ENCODE data around the gene PREX1. TPM values are rescaled to one million over a fixed set of nuclear protein-coding genes. Genes with fewer than 3 reads are reported as not detected.

The PREX1 gene
- total RNA-seq, 1 experiment from 2014 or later, result 36.0 TPM

DNA sequence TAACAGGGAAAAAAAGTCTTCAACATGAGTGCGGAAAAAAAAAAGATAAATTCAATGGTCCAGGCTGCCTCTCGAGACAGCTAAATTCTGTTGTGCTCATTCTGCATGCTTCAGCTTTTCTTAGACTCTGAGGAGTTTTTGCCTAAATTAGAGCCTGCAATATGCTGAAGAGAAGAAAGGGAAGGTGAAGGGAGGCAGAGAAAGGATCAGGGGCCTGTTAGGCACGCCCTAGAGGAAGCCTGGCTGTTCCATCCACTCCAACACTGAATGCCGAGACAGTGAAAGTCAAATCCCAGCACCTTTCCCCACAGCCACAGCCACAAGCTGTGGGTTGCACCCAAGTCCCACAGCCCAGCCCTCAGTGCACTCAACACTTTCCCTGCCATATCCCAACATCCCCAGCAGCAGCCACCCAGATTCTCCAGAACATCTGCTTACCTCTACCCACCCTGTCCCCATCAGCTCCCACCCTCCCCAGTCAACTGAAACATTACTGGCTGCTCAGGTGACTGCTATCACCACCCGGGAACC is 37.3 kb downstream of the PREX1 start:
- Histone ChIP-seq H3K27me3 (ENCODE audit: control insufficient read depth, insufficient read depth, low read length) (no peaks in the 10 kb centered on the region), H3K4me3 (ENCODE audit: insufficient read depth, low read depth, low read length) (no peak overlapping the region), H3K36me3 (replicated peaks; ENCODE audit: control insufficient read depth, insufficient read depth, low read length) (no peaks in the 10 kb centered on the region)
- DNase-seq, result no peak

DNA sequence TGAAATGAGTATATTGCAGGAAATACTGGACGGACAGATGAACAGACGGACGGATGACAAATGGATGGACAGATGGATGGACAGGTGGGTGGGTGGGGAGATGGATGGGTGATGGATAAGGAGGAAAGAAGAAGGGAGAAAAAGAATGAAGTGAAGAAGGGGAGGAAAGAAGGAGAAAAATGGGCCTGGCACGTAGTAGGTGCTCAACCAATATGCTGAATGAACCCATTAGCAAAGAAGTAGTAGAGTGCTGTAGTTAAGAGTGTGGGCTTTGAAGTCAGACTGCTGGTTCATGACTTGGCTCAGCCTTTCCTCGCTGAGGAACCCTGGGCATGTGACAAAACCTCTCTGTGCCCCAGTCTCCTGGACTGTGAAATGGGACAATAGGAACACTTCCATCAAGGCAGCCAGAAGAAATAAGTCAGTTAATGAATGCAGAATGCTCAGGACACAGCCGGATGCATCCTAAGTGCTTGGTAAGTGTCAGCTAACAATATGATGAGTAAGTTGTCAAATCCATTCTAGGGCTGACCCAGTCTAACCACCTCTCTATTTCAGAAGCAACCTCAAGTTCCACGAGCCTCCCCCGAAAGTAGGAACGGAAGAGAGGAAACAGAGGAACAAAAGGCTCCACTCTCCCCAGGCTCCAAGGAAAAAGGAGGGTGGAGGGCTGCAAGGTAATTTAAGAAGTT is 37.9 kb downstream of the PREX1 start:
- Histone ChIP-seq H3K4me3 (ENCODE audit: insufficient read depth, low read depth, low read length) (no peak overlapping the region), H3K36me3 (replicated peaks; ENCODE audit: control insufficient read depth, insufficient read depth, low read length) (no peaks in the 10 kb centered on the region), H3K27me3 (ENCODE audit: control insufficient read depth, insufficient read depth, low read length) (no peaks in the 10 kb centered on the region)
- DNase-seq, result no peak

- H3K27me3 ChIP-seq (ENCODE audit: control insufficient read depth, insufficient read depth, low read length), result no peaks in the 10 kb centered on the region
- H3K4me3 ChIP-seq (ENCODE audit: insufficient read depth, low read depth, low read length), result no peak overlapping the region
- DNase-seq, result no peak
- H3K36me3 ChIP-seq (replicated peaks; ENCODE audit: control insufficient read depth, insufficient read depth, low read length), result no peaks in the 10 kb centered on the region
Measured at GRCh38 chr20:48789185-48789668, 38.6 kb downstream of the PREX1 start.

DNA sequence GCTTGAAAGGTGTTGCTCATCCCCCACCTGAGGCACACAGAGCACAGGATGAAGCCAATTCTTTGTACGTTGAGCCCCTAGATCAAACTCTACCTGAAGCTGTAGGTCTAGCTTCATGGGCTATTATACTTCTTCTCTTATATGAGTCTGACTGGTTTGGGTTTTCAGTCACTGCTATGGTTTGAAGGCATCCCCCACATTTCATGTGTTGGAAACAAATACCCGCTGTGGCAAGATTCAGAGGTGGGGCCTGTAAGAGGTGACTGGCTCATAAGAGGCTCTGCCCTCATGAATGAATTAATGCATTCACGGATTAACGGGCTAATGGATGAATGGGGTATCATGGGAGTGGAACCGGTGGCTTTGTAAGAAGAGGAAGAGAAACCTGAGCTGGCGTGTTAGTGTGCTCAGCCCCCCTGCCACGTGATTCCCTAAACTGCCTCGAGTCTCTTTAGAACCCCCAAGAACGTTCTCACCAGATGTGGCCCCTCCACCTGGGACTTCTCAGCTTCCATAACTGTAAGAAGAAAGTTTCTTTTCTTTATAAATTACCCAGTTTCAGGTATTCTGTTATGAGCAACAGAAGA is 39.2 kb downstream of the PREX1 start:
- DNase-seq, result no peak
- H3K27me3 ChIP-seq (ENCODE audit: control insufficient read depth, insufficient read depth, low read length), result no peaks in the 10 kb centered on the region
- H3K36me3 ChIP-seq (replicated peaks; ENCODE audit: control insufficient read depth, insufficient read depth, low read length), result no peaks in the 10 kb centered on the region
- H3K4me3 ChIP-seq (ENCODE audit: insufficient read depth, low read depth, low read length), result no peak overlapping the region

- no peaks in the 10 kb centered on the region for H3K36me3 ChIP-seq (replicated peaks; ENCODE audit: control insufficient read depth, insufficient read depth, low read length)
- DNase-seq, result no peak
- no peaks in the 10 kb centered on the region for H3K27me3 ChIP-seq (ENCODE audit: control insufficient read depth, insufficient read depth, low read length)
- H3K4me3 ChIP-seq (ENCODE audit: insufficient read depth, low read depth, low read length), result no peak overlapping the region
Measured at GRCh38 chr20:48787861-48788375, 39.9 kb downstream of the PREX1 start.

GRCh38 chr20:48786951-48787705 is 40.7 kb downstream of the PREX1 start:
- Histone ChIP-seq H3K4me3 (ENCODE audit: insufficient read depth, low read depth, low read length) (no peak overlapping the region), H3K27me3 (ENCODE audit: control insufficient read depth, insufficient read depth, low read length) (no peaks in the 10 kb centered on the region), H3K36me3 (replicated peaks; ENCODE audit: control insufficient read depth, insufficient read depth, low read length) (no peaks in the 10 kb centered on the region)
- DNase-seq, result no peak

GRCh38 chr20:48785801-48786200 is 42.0 kb downstream of the PREX1 start:
- no peak for DNase-seq
- H3K27me3 ChIP-seq (ENCODE audit: control insufficient read depth, insufficient read depth, low read length), result no peaks in the 10 kb centered on the region
- H3K36me3 ChIP-seq (replicated peaks; ENCODE audit: control insufficient read depth, insufficient read depth, low read length), result no peaks in the 10 kb centered on the region
- no peak overlapping the region for H3K4me3 ChIP-seq (ENCODE audit: insufficient read depth, low read depth, low read length)

DNA sequence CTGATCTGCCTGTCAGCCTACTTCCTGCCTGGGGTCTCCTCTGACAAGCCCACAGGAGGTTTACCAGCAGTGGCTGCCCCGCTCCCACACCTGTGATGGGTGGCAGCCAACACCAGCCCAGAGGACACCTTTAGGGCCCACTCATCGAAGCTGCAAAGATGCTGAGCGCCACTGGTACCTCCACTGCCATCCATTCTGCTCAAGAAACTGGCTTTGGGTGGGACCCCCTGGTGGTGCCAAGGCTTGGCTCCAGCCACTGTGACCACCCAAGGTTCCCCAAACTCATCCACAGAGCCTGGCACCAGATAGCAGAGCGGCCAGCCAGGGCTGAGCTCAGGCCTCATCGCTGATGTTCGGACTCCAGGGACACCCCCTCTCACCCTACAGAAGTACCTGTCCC is 42.5 kb downstream of the PREX1 start:
- Histone ChIP-seq H3K36me3 (replicated peaks; ENCODE audit: control insufficient read depth, insufficient read depth, low read length) (no peaks in the 10 kb centered on the region), H3K4me3 (ENCODE audit: insufficient read depth, low read depth, low read length) (no peak overlapping the region), H3K27me3 (ENCODE audit: control insufficient read depth, insufficient read depth, low read length) (no peaks in the 10 kb centered on the region)
- DNase-seq, result no peak

- H3K36me3 ChIP-seq (replicated peaks; ENCODE audit: control insufficient read depth, insufficient read depth, low read length), result no peaks in the 10 kb centered on the region
- H3K27me3 ChIP-seq (ENCODE audit: control insufficient read depth, insufficient read depth, low read length), result no peaks in the 10 kb centered on the region
- no peak for DNase-seq
- H3K4me3 ChIP-seq (ENCODE audit: insufficient read depth, low read depth, low read length), result no peak overlapping the region
Measured at GRCh38 chr20:48784273-48784641, 43.5 kb downstream of the PREX1 start.

- H3K27me3 ChIP-seq (ENCODE audit: control insufficient read depth, insufficient read depth, low read length), result no peaks in the 10 kb centered on the region
- no peak overlapping the region for H3K4me3 ChIP-seq (ENCODE audit: insufficient read depth, low read depth, low read length)
- no peak for DNase-seq
- no peaks in the 10 kb centered on the region for H3K36me3 ChIP-seq (replicated peaks; ENCODE audit: control insufficient read depth, insufficient read depth, low read length)
Measured at GRCh38 chr20:48783533-48784272, 44.1 kb downstream of the PREX1 start.

GRCh38 chr20:48782901-48783308 is 44.9 kb downstream of the PREX1 start:
- H3K27me3 ChIP-seq (ENCODE audit: control insufficient read depth, insufficient read depth, low read length), result no peaks in the 10 kb centered on the region
- H3K4me3 ChIP-seq (ENCODE audit: insufficient read depth, low read depth, low read length), result no peak overlapping the region
- no peaks in the 10 kb centered on the region for H3K36me3 ChIP-seq (replicated peaks; ENCODE audit: control insufficient read depth, insufficient read depth, low read length)
- no peak for DNase-seq

GRCh38 chr20:48782053-48782452 is 45.7 kb downstream of the PREX1 start:
- no peak overlapping the region for H3K4me3 ChIP-seq (ENCODE audit: insufficient read depth, low read depth, low read length)
- no peak for DNase-seq
- no peaks in the 10 kb centered on the region for H3K36me3 ChIP-seq (replicated peaks; ENCODE audit: control insufficient read depth, insufficient read depth, low read length)
- no peaks in the 10 kb centered on the region for H3K27me3 ChIP-seq (ENCODE audit: control insufficient read depth, insufficient read depth, low read length)

DNA sequence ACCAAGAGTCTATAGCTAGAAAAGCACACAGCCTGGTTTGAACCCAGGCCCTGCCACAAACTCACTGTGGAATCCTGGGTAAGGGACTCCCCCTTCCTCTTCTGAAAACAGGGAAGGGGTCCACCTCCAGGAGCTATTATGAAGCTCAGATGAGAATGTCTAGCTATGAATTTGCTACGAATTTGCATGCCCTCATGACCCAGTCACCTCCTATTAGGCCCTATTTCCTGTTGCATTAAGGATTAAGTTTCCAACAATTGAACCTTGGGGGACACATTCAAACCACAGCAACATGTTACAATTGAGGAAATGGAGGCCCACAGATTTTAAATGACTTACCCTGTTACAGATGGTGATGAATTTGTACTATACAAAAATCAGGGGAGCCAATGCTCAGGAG is 46.2 kb downstream of the PREX1 start:
- H3K27me3 ChIP-seq (ENCODE audit: control insufficient read depth, insufficient read depth, low read length), result no peaks in the 10 kb centered on the region

GRCh38 chr20:48779435-48779834 is 48.4 kb downstream of the PREX1 start:
- DNase-seq, result no peak
- Histone ChIP-seq H3K27me3 (ENCODE audit: control insufficient read depth, insufficient read depth, low read length) (no peaks in the 10 kb centered on the region), H3K36me3 (replicated peaks; ENCODE audit: control insufficient read depth, insufficient read depth, low read length) (no peaks in the 10 kb centered on the region), H3K4me3 (ENCODE audit: insufficient read depth, low read depth, low read length) (no peak overlapping the region)

More for the DNA sequence above, 46.2 kb downstream of the PREX1 start:
- no peak overlapping the region for H3K4me3 ChIP-seq (ENCODE audit: insufficient read depth, low read depth, low read length)
- DNase-seq, result no peak
- H3K36me3 ChIP-seq (replicated peaks; ENCODE audit: control insufficient read depth, insufficient read depth, low read length), result no peaks in the 10 kb centered on the region

Data from H7 (cell line).